HEK293 (cell line): ENCODE results near the gene PRKCE.

ENCODE experiments used
- CTCF ChIA-PET: fragments of 350-600 bp; formaldehyde crosslinking; extraction: SDS; loops from one replicate; lab custom pipeline; 2021; ENCODE audit warnings: antibody characterized with exemption; lab: Yijun Ruan, JAX
- POLR2A ChIA-PET: fragments of 300-600 bp; formaldehyde crosslinking; extraction: SDS; loops from one replicate; lab custom pipeline; 2020; ENCODE audit warnings: antibody characterized with exemption, inconsistent platforms; lab: Yijun Ruan, JAX
- H3K27ac ChIP-seq: fragments of 200-500 bp; sonication (Bioruptor generic); 2 replicates; pipeline ENCODE4 v1.5.1; 2014; ENCODE audit warnings: low read depth, low read length, control low read depth, inconsistent platforms; ENCODE audit errors: extremely low read depth
- H3K36me3 ChIP-seq, 2 experiments: fragments of 200-500 bp in 1 of 2; sonication (Bioruptor generic) in 1 of 2; 1 replicate in 1 of 2; 2 replicates in 1 of 2; pipeline ENCODE4 v1.5.1; 2014 to 2017; ENCODE audit warnings: inconsistent platforms in 2 of 2, low read length in 2 of 2; ENCODE audit not compliant: control insufficient read depth in 2 of 2, insufficient read depth in 1 of 2
- H3K4me1 ChIP-seq: fragments of 200-500 bp; sonication (Bioruptor generic); 2 replicates; pipeline ENCODE4 v1.5.1; 2014; ENCODE audit warnings: mild to moderate bottlenecking, low read length, inconsistent platforms; ENCODE audit not compliant: control insufficient read depth, insufficient read depth
- H3K4me3 ChIP-seq: 2 replicates; pipeline ENCODE4 v1.5.1; 2011; ENCODE audit warnings: low read depth, mild to moderate bottlenecking, control low read depth, low read length, moderate library complexity
- H3K9me3 ChIP-seq: fragments of 200-500 bp; sonication (Bioruptor generic); 2 replicates; pipeline ENCODE4 v1.5.1; 2014; ENCODE audit warnings: low read depth, low read length, inconsistent platforms; ENCODE audit not compliant: control insufficient read depth, insufficient read depth
- GLIS1 ChIP-seq: fragments of 450-650 bp; formaldehyde crosslinking; IDR thresholded peaks from 2 replicates; pipeline ENCODE4 v1.5.1; 2016; ENCODE audit warnings: missing biosample characterization, missing genetic modification characterization
- MYNN ChIP-seq: fragments of 450-650 bp; formaldehyde crosslinking; IDR thresholded peaks from 2 replicates; pipeline ENCODE4 v1.5.1; 2016; ENCODE audit warnings: missing biosample characterization, missing genetic modification characterization, borderline replicate concordance
- REPIN1 ChIP-seq: fragments of 450-650 bp; formaldehyde crosslinking; IDR thresholded peaks from 2 replicates; pipeline ENCODE4 v1.5.1; 2017; ENCODE audit warnings: missing biosample characterization, missing genetic modification characterization, low read depth
- SCRT1 ChIP-seq: fragments of 450-650 bp; formaldehyde crosslinking; IDR thresholded peaks from 2 replicates; pipeline ENCODE4 v1.5.1; 2016; ENCODE audit warnings: missing biosample characterization, missing genetic modification characterization, borderline replicate concordance
- YY1 ChIP-seq: fragments of 450-650 bp; formaldehyde crosslinking; IDR thresholded peaks from 2 replicates; pipeline ENCODE4 v1.5.1; 2018; ENCODE audit warnings: missing biosample characterization, missing genetic modification characterization
- ZBTB8A ChIP-seq: fragments of 450-650 bp; formaldehyde crosslinking; IDR thresholded peaks from 2 replicates; pipeline ENCODE4 v1.5.1; 2016; ENCODE audit warnings: missing biosample characterization, missing genetic modification characterization
- ZEB2 ChIP-seq: fragments of 450-650 bp; formaldehyde crosslinking; IDR thresholded peaks from 2 replicates; pipeline ENCODE4 v1.5.1; 2016; ENCODE audit warnings: missing biosample characterization, missing genetic modification characterization
- ZFP3 ChIP-seq: fragments of 450-650 bp; formaldehyde crosslinking; IDR thresholded peaks from 2 replicates; pipeline ENCODE4 v1.5.1; 2016; ENCODE audit warnings: low read depth, missing biosample characterization, missing genetic modification characterization
- ZIC2 ChIP-seq: fragments of 450-650 bp; formaldehyde crosslinking; IDR thresholded peaks from 2 replicates; pipeline ENCODE4 v1.5.1; 2016; ENCODE audit warnings: missing biosample characterization, missing genetic modification characterization
- ZNF133 ChIP-seq: fragments of 450-650 bp; formaldehyde crosslinking; IDR thresholded peaks from 2 replicates; pipeline ENCODE4 v1.5.1; 2016; ENCODE audit warnings: missing biosample characterization, missing genetic modification characterization
- ZNF184 ChIP-seq: fragments of 450-650 bp; IDR thresholded peaks from 2 replicates; pipeline ENCODE4 v1.5.1; 2018; ENCODE audit warnings: missing biosample characterization, mild to moderate bottlenecking, missing genetic modification characterization
- ZNF19 ChIP-seq: fragments of 450-650 bp; formaldehyde crosslinking; IDR thresholded peaks from 2 replicates; pipeline ENCODE4; 2016; ENCODE audit warnings: missing biosample characterization, missing genetic modification characterization, low read depth
- ZNF302 ChIP-seq: fragments of 450-650 bp; formaldehyde crosslinking; IDR thresholded peaks from 2 replicates; pipeline ENCODE4 v1.5.1; 2016; ENCODE audit warnings: missing biosample characterization, missing genetic modification characterization, low read depth
- ZNF621 ChIP-seq: fragments of 450-650 bp; formaldehyde crosslinking; IDR thresholded peaks from 2 replicates; pipeline ENCODE4 v1.5.1; 2017; ENCODE audit warnings: missing biosample characterization, missing genetic modification characterization
- ZNF768 ChIP-seq: fragments of 450-650 bp; formaldehyde crosslinking; IDR thresholded peaks from 2 replicates; pipeline ENCODE4 v1.5.1; 2018; ENCODE audit warnings: missing biosample characterization, mild to moderate bottlenecking, missing genetic modification characterization
- ZNF776 ChIP-seq: fragments of 450-650 bp; formaldehyde crosslinking; IDR thresholded peaks from 2 replicates; pipeline ENCODE4 v1.5.0; 2017; ENCODE audit warnings: missing biosample characterization, missing genetic modification characterization, borderline replicate concordance
- ZNF830 ChIP-seq: fragments of 450-650 bp; IDR thresholded peaks from 2 replicates; pipeline ENCODE4 v1.5.0; 2018; ENCODE audit warnings: missing biosample characterization, missing genetic modification characterization, low read depth, mild to moderate bottlenecking, moderate library complexity
- ZSCAN30 ChIP-seq: fragments of 450-650 bp; IDR thresholded peaks from 2 replicates; pipeline ENCODE4 v1.5.1; 2018; ENCODE audit warnings: missing biosample characterization, mild to moderate bottlenecking, missing genetic modification characterization, moderate library complexity
- TF ChIP-seq, protein P1 (sequence below): fragments of 450-650 bp; formaldehyde crosslinking; conservative IDR thresholded peaks from 2 replicates; pipeline ENCODE4 v1.5.1; 2016; ENCODE audit warnings: low read depth, missing biosample characterization, missing genetic modification characterization
- TF ChIP-seq, protein P2 (sequence below): fragments of 450-650 bp; formaldehyde crosslinking; IDR thresholded peaks from 2 replicates; pipeline ENCODE4 v1.5.1; 2016; ENCODE audit warnings: missing biosample characterization, missing genetic modification characterization
- TF ChIP-seq, protein P3 (sequence below): fragments of 450-650 bp; formaldehyde crosslinking; conservative IDR thresholded peaks from 2 replicates; pipeline ENCODE4 v1.5.1; 2016; ENCODE audit warnings: low read depth, missing biosample characterization, missing genetic modification characterization
- TF ChIP-seq, protein P4 (sequence below): fragments of 450-650 bp; formaldehyde crosslinking; IDR thresholded peaks from 2 replicates; pipeline ENCODE4 v1.5.1; 2017; ENCODE audit warnings: missing biosample characterization, mild to moderate bottlenecking, missing genetic modification characterization, moderate library complexity

The PRKCE gene

DNA sequence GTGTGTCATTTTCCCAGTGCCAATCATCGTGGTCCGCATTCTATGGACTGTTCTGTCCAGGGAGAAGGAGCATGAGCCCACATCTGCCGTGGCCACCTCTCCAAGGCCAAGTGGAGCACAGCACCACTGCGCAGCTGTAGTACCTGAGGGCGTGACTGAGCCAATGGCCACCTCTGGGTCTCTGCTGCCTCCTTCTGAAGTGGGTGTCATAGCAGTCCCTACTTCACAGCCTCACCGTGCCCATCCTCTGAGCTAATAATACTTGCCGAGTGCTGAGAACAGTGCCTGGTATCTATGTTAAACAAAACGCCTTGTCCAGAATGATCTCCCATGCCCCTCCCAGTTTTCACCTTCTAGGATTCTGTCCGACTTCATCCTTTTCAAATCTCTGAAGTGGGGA is 256.1 kb downstream of the PRKCE start:
- Histone ChIP-seq H3K9me3 (no peaks in the 10 kb centered on the region), H3K4me3 (no peak overlapping the region), H3K27ac (no peak overlapping the region)
- POLR2A ChIA-PET, result no interaction called here
- TF ChIP-seq ZEB2 (no peak), ZNF133 (tag by site-specific recombination) (no peak), REPIN1 (tag by site-specific recombination) (no peak), ZIC2 (tag by site-specific recombination) (no peak), SCRT1 (tag by site-specific recombination) (no peak), ZNF768 (tag by site-specific recombination) (no peak), YY1 (no peak)
- TF ChIP-seq, protein P1, sequence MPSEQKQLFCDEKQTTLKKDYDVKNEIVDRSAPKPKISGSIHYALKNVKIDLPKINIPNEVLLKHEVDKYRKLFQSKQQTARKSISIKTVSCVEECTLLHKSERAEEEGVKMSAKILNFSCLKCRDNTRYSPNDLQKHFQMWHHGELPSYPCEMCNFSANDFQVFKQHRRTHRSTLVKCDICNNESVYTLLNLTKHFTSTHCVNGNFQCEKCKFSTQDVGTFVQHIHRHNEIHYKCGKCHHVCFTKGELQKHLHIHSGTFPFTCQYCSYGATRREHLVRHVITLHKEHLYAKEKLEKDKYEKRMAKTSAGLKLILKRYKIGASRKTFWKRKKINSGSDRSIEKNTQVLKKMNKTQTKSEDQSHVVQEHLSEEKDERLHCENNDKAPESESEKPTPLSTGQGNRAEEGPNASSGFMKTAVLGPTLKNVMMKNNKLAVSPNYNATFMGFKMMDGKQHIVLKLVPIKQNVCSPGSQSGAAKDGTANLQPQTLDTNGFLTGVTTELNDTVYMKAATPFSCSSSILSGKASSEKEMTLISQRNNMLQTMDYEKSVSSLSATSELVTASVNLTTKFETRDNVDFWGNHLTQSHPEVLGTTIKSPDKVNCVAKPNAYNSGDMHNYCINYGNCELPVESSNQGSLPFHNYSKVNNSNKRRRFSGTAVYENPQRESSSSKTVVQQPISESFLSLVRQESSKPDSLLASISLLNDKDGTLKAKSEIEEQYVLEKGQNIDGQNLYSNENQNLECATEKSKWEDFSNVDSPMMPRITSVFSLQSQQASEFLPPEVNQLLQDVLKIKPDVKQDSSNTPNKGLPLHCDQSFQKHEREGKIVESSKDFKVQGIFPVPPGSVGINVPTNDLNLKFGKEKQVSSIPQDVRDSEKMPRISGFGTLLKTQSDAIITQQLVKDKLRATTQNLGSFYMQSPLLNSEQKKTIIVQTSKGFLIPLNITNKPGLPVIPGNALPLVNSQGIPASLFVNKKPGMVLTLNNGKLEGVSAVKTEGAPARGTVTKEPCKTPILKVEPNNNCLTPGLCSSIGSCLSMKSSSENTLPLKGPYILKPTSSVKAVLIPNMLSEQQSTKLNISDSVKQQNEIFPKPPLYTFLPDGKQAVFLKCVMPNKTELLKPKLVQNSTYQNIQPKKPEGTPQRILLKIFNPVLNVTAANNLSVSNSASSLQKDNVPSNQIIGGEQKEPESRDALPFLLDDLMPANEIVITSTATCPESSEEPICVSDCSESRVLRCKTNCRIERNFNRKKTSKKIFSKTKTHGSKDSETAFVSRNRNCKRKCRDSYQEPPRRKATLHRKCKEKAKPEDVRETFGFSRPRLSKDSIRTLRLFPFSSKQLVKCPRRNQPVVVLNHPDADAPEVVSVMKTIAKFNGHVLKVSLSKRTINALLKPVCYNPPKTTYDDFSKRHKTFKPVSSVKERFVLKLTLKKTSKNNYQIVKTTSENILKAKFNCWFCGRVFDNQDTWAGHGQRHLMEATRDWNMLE (tag by site-specific recombination), result no peak
- TF ChIP-seq, all 188 proteins: peak for 0
- CTCF ChIA-PET, result interaction anchor here (1.2 kb wide), 1 partner anchor 86 kb away, joined by 3 read pairs; no protein-coding TSS in a partner anchor
- H3K36me3 ChIP-seq, result no peaks in the 10 kb centered on the region
- H3K4me1 ChIP-seq, result peaks cover 4% of the 10 kb centered on the region; the same call in 1 of the 2 replicates

DNA sequence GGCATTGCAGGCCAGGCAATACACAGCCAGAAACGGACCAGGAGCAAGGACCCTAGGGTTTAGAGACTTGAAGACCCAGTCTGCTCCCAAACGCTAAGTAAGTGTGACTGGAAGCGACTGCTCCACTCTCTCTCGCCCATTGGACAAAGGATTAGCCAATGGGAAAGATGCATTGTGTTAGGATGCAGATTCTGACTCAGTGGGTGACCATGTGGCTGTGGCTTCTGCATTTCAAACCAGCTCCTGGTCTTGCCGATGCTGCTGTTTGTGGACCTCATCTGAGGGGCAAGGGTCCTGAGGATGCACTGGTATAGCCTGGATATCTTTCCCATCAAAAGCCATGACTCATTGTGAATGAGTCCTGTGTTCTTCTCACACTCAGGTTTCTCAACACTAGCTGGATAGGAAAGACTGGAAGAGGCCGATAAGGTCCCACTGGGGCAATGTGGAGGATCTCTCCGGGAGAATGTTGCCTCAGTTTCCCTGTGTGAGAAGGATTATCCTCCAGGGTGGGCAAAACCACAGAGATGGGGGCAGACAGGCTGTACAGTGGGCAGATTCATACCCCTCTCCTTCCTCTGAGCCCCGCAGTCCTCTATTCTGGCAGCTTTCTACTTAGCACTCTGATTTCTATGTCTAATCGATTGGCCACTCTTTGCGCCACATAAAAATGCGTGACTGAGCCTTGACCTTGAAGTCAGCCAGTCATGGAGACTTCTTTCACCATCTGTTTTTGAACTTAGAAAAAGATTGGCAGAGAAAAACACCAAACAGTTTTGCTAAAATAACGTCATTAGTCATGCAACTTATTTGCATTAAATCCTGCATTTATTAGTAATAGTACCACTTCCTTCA is 257.1 kb downstream of the PRKCE start:
- H3K4me3 ChIP-seq, result no peak overlapping the region
- H3K36me3 ChIP-seq, result no peaks in the 10 kb centered on the region
- H3K9me3 ChIP-seq, result no peaks in the 10 kb centered on the region
- CTCF ChIA-PET, result no interaction called here
- peaks cover 4% of the 10 kb centered on the region; the same call in 1 of the 2 replicates for H3K4me1 ChIP-seq
- no peak overlapping the region for H3K27ac ChIP-seq
- POLR2A ChIA-PET, result no interaction called here
- no peak for TF ChIP-seq ZNF184 (tag by site-specific recombination)
- no peak for TF ChIP-seq ZNF621 (tag by site-specific recombination)
- no peak for TF ChIP-seq ZNF830
- no peak for TF ChIP-seq ZNF776
- TF ChIP-seq ZFP3 (tag by site-specific recombination), result no peak
- TF ChIP-seq MYNN, result no peak
- TF ChIP-seq, protein P2, sequence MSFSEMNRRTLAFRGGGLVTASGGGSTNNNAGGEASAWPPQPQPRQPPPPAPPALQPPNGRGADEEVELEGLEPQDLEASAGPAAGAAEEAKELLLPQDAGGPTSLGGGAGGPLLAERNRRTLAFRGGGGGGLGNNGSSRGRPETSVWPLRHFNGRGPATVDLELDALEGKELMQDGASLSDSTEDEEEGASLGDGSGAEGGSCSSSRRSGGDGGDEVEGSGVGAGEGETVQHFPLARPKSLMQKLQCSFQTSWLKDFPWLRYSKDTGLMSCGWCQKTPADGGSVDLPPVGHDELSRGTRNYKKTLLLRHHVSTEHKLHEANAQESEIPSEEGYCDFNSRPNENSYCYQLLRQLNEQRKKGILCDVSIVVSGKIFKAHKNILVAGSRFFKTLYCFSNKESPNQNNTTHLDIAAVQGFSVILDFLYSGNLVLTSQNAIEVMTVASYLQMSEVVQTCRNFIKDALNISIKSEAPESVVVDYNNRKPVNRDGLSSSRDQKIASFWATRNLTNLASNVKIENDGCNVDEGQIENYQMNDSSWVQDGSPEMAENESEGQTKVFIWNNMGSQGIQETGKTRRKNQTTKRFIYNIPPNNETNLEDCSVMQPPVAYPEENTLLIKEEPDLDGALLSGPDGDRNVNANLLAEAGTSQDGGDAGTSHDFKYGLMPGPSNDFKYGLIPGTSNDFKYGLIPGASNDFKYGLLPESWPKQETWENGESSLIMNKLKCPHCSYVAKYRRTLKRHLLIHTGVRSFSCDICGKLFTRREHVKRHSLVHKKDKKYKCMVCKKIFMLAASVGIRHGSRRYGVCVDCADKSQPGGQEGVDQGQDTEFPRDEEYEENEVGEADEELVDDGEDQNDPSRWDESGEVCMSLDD (tag by site-specific recombination), result no peak
- TF ChIP-seq ZSCAN30, result no peak
- TF ChIP-seq GLIS1, result no peak
- no peak for TF ChIP-seq ZNF19
- no peak for TF ChIP-seq ZNF302 (tag by site-specific recombination)
- TF ChIP-seq, protein P3, sequence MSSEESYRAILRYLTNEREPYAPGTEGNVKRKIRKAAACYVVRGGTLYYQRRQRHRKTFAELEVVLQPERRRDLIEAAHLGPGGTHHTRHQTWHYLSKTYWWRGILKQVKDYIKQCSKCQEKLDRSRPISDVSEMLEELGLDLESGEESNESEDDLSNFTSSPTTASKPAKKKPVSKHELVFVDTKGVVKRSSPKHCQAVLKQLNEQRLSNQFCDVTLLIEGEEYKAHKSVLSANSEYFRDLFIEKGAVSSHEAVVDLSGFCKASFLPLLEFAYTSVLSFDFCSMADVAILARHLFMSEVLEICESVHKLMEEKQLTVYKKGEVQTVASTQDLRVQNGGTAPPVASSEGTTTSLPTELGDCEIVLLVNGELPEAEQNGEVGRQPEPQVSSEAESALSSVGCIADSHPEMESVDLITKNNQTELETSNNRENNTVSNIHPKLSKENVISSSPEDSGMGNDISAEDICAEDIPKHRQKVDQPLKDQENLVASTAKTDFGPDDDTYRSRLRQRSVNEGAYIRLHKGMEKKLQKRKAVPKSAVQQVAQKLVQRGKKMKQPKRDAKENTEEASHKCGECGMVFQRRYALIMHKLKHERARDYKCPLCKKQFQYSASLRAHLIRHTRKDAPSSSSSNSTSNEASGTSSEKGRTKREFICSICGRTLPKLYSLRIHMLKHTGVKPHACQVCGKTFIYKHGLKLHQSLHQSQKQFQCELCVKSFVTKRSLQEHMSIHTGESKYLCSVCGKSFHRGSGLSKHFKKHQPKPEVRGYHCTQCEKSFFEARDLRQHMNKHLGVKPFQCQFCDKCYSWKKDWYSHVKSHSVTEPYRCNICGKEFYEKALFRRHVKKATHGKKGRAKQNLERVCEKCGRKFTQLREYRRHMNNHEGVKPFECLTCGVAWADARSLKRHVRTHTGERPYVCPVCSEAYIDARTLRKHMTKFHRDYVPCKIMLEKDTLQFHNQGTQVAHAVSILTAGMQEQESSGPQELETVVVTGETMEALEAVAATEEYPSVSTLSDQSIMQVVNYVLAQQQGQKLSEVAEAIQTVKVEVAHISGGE (tag by site-specific recombination), result no peak
- TF ChIP-seq, protein P4, sequence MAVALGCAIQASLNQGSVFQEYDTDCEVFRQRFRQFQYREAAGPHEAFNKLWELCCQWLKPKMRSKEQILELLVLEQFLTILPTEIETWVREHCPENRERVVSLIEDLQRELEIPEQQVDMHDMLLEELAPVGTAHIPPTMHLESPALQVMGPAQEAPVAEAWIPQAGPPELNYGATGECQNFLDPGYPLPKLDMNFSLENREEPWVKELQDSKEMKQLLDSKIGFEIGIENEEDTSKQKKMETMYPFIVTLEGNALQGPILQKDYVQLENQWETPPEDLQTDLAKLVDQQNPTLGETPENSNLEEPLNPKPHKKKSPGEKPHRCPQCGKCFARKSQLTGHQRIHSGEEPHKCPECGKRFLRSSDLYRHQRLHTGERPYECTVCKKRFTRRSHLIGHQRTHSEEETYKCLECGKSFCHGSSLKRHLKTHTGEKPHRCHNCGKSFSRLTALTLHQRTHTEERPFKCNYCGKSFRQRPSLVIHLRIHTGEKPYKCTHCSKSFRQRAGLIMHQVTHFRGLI, result no peak
- TF ChIP-seq ZBTB8A, result no peak
